ENCODE results near the gene IRF8.
"Not testable (repeated sequence)": the region's sequence is repeated elsewhere in the genome, so short reads cannot be mapped to it uniquely, and the experiment has no call there.

- not testable (repeated sequence) for TF ChIP-seq CTCF (conservative IDR thresholded peaks at IDR 0.05 in 1 of 2, IDR thresholded peaks at IDR 0.05 in 1 of 2; ENCODE audit: low read depth in 1 of 2, low read length in 2 of 2); EZH2 (IDR thresholded peaks at IDR 0.05; ENCODE audit: low read length, missing control alignments)
These were observed 43.7 kb downstream of the IRF8 start for GRCh38 chr16:85942659-85943058.
